Measurements from ENCODE around the gene SLC6A13. TPM values are rescaled to one million over a fixed set of nuclear protein-coding genes. Genes with fewer than 3 reads are reported as not detected.
"Not testable (repeated sequence)": the region's sequence is repeated elsewhere in the genome, so short reads cannot be mapped to it uniquely, and the experiment has no call there.

Gene SLC6A13
- total RNA-seq: 1 to 10 TPM in 1 of 4 donors, under 1 TPM in 2, not detected in 1; 0.13 to 1.9 (median 0.82) TPM

DNA sequence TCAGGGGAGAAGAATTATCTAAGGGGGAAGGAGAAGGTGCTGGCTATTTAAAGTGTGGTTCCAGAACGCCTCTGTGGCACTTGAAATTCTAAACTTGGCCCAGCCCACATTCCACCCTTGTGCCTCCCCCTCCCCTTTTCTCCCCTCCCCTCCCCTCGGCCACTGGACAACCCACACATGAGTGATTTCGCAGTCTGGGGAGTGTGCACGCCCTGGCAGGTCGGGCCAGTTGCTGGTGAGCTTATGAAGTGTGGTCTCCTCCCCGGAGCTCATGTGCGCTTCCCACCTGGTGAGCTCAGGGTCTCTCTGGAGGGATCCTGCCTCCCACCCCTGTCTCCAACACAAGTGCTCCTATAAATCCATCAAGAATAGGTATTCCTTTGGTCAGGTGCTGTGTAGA lies at the start of gene SLC6A13:
TSS of gene SLC6A13 (minus strand) at position 20 of the 400 bp plus-strand sequence. CDS start 2,784 bp downstream, outside the sequence.
- Histone ChIP-seq H3K27ac (no peak within 1 kb of the TSS), H3K36me3 (no peaks in the 10 kb centered on the region), H3K4me3 (no peak within 1 kb of the TSS), H3K27me3 (peaks cover 0 to 13% (median 0%) of the 10 kb centered on the region in 3 donors), H3K4me1 (no peaks in the 10 kb centered on the region), H3K9me3 (no peaks in the 10 kb centered on the region)
- ATAC-seq (no peak), DNase-seq (no peak)
- TF ChIP-seq CTCF (IDR thresholded peaks at IDR 0.05 in 4 of 5, conservative IDR thresholded peaks at IDR 0.05 in 1 of 5): no peak
- TF ChIP-seq POLR2A (IDR thresholded peaks at IDR 0.05): no peak
- intact Hi-C loops (cut with DNase I; ENCODE audit: low total_unique reads) (no loop called here), in situ Hi-C loops (cut with MboI; ENCODE audit: low sequenced_read_pairs in 4 of 4) (no loop called here)

- Histone ChIP-seq H3K27me3 (no peaks in the 10 kb centered on the region), H3K4me1 (no peaks in the 10 kb centered on the region), H3K36me3 (peaks cover 0 to 92% of the 10 kb centered on the region in 2 donors), H3K9me3 (no peaks in the 10 kb centered on the region), H3K27ac (no peak overlapping the region), H3K4me3 (no peak overlapping the region)
- ATAC-seq (no peak), DNase-seq (no peak)
- intact Hi-C loops (cut with DNase I; ENCODE audit: low total_unique reads): no loop called here
- in situ Hi-C loops (cut with MboI; ENCODE audit: low sequenced_read_pairs in 4 of 4): no loop called here
- no peak for TF ChIP-seq CTCF (IDR thresholded peaks at IDR 0.05 in 4 of 5, conservative IDR thresholded peaks at IDR 0.05 in 1 of 5)
- no peak for TF ChIP-seq POLR2A (IDR thresholded peaks at IDR 0.05)
Measured at GRCh38 chr12:308511-308910, 45.9 kb upstream of the SLC6A13 start.

- in situ Hi-C loops (cut with MboI; ENCODE audit: low sequenced_read_pairs in 4 of 4): no loop called here
Measured at GRCh38 chr12:307406-307805, 44.8 kb upstream of the SLC6A13 start.

DNA sequence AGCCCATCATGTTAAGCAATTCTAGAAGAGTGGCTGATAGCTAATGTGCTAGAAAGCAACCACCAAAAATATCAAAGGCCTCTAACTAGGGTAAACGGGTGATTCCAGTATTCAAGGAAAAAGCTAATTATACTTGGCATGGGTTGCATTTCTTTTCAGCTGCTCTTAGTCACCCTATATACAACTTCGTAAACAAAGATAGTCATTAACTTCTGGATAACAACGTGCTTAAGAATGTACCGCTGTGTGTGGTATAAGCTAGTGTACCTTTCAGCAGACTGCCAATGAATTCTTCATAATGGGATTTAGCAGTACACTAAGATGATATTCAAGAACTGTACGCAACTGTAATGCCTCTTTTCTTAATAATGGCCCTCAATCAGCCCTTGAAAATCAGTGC lies 42.2 kb upstream of the SLC6A13 start:
- H3K36me3 ChIP-seq: peaks cover 0 to 64% of the 10 kb centered on the region in 2 donors
- in situ Hi-C loops (cut with MboI; ENCODE audit: low sequenced_read_pairs in 4 of 4) (no loop called here), intact Hi-C loops (cut with DNase I; ENCODE audit: low total_unique reads) (no loop called here)
- no peaks in the 10 kb centered on the region for H3K9me3 ChIP-seq
- no peak for DNase-seq
- ATAC-seq: no peak
- TF ChIP-seq CTCF (IDR thresholded peaks at IDR 0.05 in 4 of 5, conservative IDR thresholded peaks at IDR 0.05 in 1 of 5) (no peak), POLR2A (IDR thresholded peaks at IDR 0.05) (no peak)
- no peaks in the 10 kb centered on the region for H3K4me1 ChIP-seq
- no peaks in the 10 kb centered on the region for H3K27me3 ChIP-seq
- H3K4me3 ChIP-seq: no peak overlapping the region
- H3K27ac ChIP-seq: no peak overlapping the region

More at GRCh38 chr12:307406-307805, 44.8 kb upstream of the SLC6A13 start:
- TF ChIP-seq POLR2A (IDR thresholded peaks at IDR 0.05) (no peak), CTCF (IDR thresholded peaks at IDR 0.05 in 4 of 5, conservative IDR thresholded peaks at IDR 0.05 in 1 of 5) (no peak)
- DNase-seq (no peak), ATAC-seq (no peak)
- intact Hi-C loops (cut with DNase I; ENCODE audit: low total_unique reads): no loop called here
- no peaks in the 10 kb centered on the region for H3K9me3 ChIP-seq
- H3K4me3 ChIP-seq: no peak overlapping the region
- peaks cover 0 to 90% of the 10 kb centered on the region in 2 donors for H3K36me3 ChIP-seq
- no peak overlapping the region for H3K27ac ChIP-seq
- no peaks in the 10 kb centered on the region for H3K4me1 ChIP-seq
- H3K27me3 ChIP-seq: no peaks in the 10 kb centered on the region

GRCh38 chr12:302766-303165 lies 40.1 kb upstream of the SLC6A13 start:
- intact Hi-C loops (cut with DNase I; ENCODE audit: low total_unique reads); in situ Hi-C loops (cut with MboI; ENCODE audit: low sequenced_read_pairs in 4 of 4); H3K27me3 ChIP-seq; DNase-seq; ATAC-seq; H3K4me1 ChIP-seq; H3K4me3 ChIP-seq; H3K27ac ChIP-seq; H3K9me3 ChIP-seq: not testable (repeated sequence)
- H3K36me3 ChIP-seq: peaks cover 0 to 45% of the 10 kb centered on the region in 2 donors

DNA sequence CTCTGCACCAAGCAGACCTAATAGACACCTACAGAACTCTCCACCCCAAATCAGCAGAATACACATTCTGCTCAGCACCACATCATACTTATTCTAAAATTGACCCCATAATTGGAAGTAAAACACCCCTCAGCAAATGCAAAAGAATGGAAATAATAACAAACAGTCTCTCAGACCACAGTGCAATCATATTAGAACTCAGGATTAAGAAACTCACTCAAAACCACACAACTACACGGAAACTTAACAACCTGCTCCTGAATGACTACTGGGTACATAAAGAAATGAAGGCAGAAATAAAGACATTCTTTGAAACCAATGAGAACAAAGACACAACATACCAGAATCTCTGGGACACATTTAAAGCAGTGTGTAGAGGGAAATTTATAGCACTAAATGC lies 37.5 kb upstream of the SLC6A13 start:
- ATAC-seq; intact Hi-C loops (cut with DNase I; ENCODE audit: low total_unique reads); H3K4me3 ChIP-seq; H3K27ac ChIP-seq; in situ Hi-C loops (cut with MboI; ENCODE audit: low sequenced_read_pairs in 4 of 4); H3K4me1 ChIP-seq; DNase-seq; H3K27me3 ChIP-seq; H3K9me3 ChIP-seq: not testable (repeated sequence)
- peaks cover 2 to 38% of the 10 kb centered on the region in 2 donors for H3K36me3 ChIP-seq

GRCh38 chr12:299511-299910 lies 36.9 kb upstream of the SLC6A13 start:
- intact Hi-C loops (cut with DNase I; ENCODE audit: low total_unique reads); H3K27me3 ChIP-seq; ATAC-seq; in situ Hi-C loops (cut with MboI; ENCODE audit: low sequenced_read_pairs in 4 of 4); H3K4me3 ChIP-seq; H3K27ac ChIP-seq; H3K4me1 ChIP-seq; H3K9me3 ChIP-seq; DNase-seq: not testable (repeated sequence)
- H3K36me3 ChIP-seq: peaks cover 6 to 38% of the 10 kb centered on the region in 2 donors

DNA sequence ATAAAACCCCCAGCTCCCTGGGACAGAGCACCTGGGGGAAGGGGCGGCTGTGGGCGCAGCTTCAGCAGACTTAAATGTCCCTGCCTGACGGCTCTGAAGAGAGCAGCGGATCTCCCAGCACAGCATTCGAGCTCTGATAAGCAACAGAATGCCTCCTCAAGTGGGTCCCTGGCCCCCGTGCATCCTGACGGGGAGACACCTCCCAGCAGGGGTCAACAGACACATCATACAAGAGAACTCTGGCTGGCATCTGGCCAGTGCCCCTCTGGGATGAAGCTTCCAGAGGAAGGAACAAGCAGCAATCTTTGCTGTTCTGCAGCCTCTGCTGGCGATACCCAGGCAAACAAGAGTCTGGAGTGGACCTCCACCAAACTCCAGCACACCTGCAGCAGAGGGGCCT lies 35.4 kb upstream of the SLC6A13 start:
- ATAC-seq; H3K27ac ChIP-seq; intact Hi-C loops (cut with DNase I; ENCODE audit: low total_unique reads); H3K4me1 ChIP-seq; in situ Hi-C loops (cut with MboI; ENCODE audit: low sequenced_read_pairs in 4 of 4); DNase-seq; H3K9me3 ChIP-seq; H3K4me3 ChIP-seq; H3K27me3 ChIP-seq: not testable (repeated sequence)
- H3K36me3 ChIP-seq: peaks cover 7 to 45% of the 10 kb centered on the region in 2 donors
